Calu3 (cell line): ENCODE measurements around the gene ATF2. TPM values are rescaled to one million over a fixed set of nuclear protein-coding genes. Genes with fewer than 3 reads are reported as not detected.

ENCODE experiments used
- BruUV-seq: library from RNA; stranded (reverse); fragments of 400-500 nt; replicated peaks from 2 replicates; lab custom pipeline; 2021; lab: Mats Ljungman, UMichigan
- CTCF ChIA-PET: fragments of 300-600 bp; sonication (Branson Sonifier 250); formaldehyde crosslinking; loops from one replicate; lab custom pipeline; 2022; ENCODE audit warnings: antibody characterized with exemption; lab: Charles Lee
- DNase-seq: peaks from one replicate; pipeline ENCODE4 v3.0.0; 2022
- H3K27ac Mint-ChIP-seq: one replicate; pipeline ENCODE4 v1.8.0; 2022; ENCODE audit warnings: mixed read lengths; ENCODE audit not compliant: unreplicated experiment
- H3K27me3 Mint-ChIP-seq: one replicate; pipeline ENCODE4 v1.8.0; 2022; ENCODE audit warnings: mixed read lengths; ENCODE audit not compliant: unreplicated experiment
- H3K36me3 Mint-ChIP-seq: one replicate; pipeline ENCODE4 v1.8.0; 2022; ENCODE audit warnings: mild to moderate bottlenecking, moderate library complexity, mixed read lengths; ENCODE audit not compliant: insufficient read depth, unreplicated experiment
- H3K4me1 Mint-ChIP-seq: one replicate; pipeline ENCODE4 v1.8.0; 2022; ENCODE audit warnings: mild to moderate bottlenecking, low read depth, mixed read lengths; ENCODE audit not compliant: unreplicated experiment
- H3K4me3 Mint-ChIP-seq: one replicate; pipeline ENCODE4 v1.8.0; 2022; ENCODE audit warnings: mild to moderate bottlenecking, low read depth, moderate library complexity, mixed read lengths; ENCODE audit not compliant: unreplicated experiment
- H3K9me3 Mint-ChIP-seq: one replicate; pipeline ENCODE4 v1.8.0; 2022; ENCODE audit warnings: low read depth, mixed read lengths; ENCODE audit not compliant: unreplicated experiment
- intact Hi-C: fragments of 100-400 bp; cut with micrococcal nuclease; formaldehyde crosslinking; loops from one replicate; pipeline ENCODE4 v1.10.0; 2022; ENCODE audit not compliant: unreplicated experiment
- total RNA-seq: library from RNA; stranded (reverse); gene quantifications from 2 replicates; pipeline ENCODE4 v1.2.3, GENCODE V29; 2022
- TF ChIP-seq, protein P1 (sequence below): fragments of 200-600 bp; IDR thresholded peaks from one replicate; pipeline ENCODE4 v1.8.0; 2022; ENCODE audit warnings: antibody characterized with exemption; ENCODE audit not compliant: unreplicated experiment

ATF2 gene
- total RNA-seq, 1 experiment from 2014 or later, result 53.9 TPM

DNA sequence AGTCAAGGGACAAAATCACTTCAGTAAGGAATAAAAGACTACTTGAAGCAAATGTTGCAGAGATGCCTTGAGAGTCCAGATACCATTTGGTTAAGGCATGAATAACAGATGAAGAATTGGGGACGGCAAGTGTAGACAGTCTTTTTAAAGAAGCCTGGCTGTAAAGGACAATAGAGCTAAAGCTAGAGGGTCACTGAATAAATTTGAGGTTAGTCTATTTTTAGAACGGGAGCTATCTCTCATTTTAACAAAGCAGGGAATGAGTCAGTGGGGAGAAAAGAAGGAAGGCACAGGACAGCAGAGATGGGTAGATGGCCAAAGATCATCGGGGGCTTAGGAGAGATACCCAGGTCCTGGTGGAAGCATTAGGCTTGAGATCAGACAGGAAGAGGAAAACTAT is 132.2 kb downstream of the ATF2 start:
- H3K4me3 Mint-ChIP-seq, result no peak overlapping the region
- H3K27ac Mint-ChIP-seq, result no peak overlapping the region

DNA sequence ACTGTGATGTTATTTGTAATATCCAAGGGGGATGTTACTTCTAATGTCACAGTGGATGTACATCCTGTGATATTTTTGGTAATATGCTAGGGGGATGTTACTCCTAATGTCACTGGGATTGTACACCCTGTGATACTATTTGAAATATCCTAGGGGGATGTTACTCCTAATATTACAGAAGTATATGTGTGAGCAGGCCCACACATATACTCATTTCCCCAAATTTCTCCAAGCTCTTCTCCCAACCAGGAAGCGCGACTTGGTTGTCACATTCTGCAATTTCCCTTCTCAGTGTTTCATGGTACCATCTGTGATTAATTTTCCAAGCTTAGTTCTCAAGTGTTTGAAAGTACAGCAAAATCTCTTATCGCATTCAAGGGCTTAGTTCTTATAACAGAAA is 133.3 kb downstream of the ATF2 start:
- no peaks in the 10 kb centered on the region for H3K4me1 Mint-ChIP-seq
- no peaks in the 10 kb centered on the region for H3K27me3 Mint-ChIP-seq
- TF ChIP-seq, protein P1, sequence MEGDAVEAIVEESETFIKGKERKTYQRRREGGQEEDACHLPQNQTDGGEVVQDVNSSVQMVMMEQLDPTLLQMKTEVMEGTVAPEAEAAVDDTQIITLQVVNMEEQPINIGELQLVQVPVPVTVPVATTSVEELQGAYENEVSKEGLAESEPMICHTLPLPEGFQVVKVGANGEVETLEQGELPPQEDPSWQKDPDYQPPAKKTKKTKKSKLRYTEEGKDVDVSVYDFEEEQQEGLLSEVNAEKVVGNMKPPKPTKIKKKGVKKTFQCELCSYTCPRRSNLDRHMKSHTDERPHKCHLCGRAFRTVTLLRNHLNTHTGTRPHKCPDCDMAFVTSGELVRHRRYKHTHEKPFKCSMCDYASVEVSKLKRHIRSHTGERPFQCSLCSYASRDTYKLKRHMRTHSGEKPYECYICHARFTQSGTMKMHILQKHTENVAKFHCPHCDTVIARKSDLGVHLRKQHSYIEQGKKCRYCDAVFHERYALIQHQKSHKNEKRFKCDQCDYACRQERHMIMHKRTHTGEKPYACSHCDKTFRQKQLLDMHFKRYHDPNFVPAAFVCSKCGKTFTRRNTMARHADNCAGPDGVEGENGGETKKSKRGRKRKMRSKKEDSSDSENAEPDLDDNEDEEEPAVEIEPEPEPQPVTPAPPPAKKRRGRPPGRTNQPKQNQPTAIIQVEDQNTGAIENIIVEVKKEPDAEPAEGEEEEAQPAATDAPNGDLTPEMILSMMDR, result no peak
- no peaks in the 10 kb centered on the region for H3K9me3 Mint-ChIP-seq
- no peak overlapping the region for H3K27ac Mint-ChIP-seq
- CTCF ChIA-PET, result no interaction called here
- intact Hi-C loops, result loop anchor here (5.0 kb wide), 1 partner anchor 168 kb away; no protein-coding TSS in a partner anchor
- BruUV-seq, result no TSS peak
- no peak for DNase-seq
- no peaks in the 10 kb centered on the region for H3K36me3 Mint-ChIP-seq
- no peak overlapping the region for H3K4me3 Mint-ChIP-seq

More for the DNA sequence above, 132.2 kb downstream of the ATF2 start:
- intact Hi-C loops, result loop anchor here (1.0 kb wide), 1 partner anchor 246 kb away; no protein-coding TSS in a partner anchor
- BruUV-seq, result no TSS peak
- H3K36me3 Mint-ChIP-seq, result no peaks in the 10 kb centered on the region
- no peaks in the 10 kb centered on the region for H3K9me3 Mint-ChIP-seq
- no peaks in the 10 kb centered on the region for H3K4me1 Mint-ChIP-seq
- CTCF ChIA-PET, result no interaction called here
- no peaks in the 10 kb centered on the region for H3K27me3 Mint-ChIP-seq
- TF ChIP-seq, protein P1, result no peak
- DNase-seq, result no peak

DNA sequence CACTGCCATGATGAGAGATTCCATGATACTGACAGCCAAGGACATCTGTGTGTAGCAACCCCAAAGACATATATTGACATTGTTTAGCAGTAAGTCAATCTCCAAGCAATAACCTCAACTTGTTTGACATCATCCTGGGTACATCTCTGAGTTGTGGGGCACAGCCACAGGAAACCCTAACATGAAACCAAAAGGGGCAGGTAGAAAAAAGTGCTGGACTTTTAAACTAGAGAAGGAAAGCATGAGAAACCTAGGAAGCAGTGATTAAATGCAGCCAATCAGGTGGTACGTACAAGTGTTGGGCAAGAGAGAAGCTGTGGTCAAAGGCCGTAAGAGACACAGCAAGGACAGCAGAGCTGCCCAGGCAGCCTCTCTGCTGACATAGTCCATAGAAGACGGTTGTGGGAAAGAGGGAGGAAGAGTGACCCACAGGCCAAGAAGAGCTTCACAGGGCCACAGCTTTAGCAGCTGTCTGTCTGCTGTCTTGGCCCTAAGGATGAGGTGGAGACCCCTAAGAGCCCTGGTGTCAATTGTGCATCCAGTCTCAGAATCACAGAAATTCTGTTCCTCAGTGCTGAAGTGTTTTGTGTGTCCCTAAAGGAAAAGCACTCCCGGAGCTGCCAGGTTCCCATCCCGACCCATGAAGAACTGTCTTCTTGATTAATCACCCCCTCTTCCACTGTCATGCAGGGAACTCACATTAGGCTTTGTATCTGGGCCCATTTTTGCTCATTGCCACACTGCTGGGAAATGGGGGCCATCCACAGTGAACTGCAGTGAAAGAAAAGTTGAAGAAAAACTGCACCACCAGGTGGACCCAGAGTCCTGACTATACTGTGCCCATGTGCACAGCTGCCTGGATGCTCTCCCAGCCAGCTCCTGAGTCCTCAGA is 137.4 kb downstream of the ATF2 start:
- Mint-ChIP-seq H3K36me3 (no peaks in the 10 kb centered on the region), H3K4me1 (no peaks in the 10 kb centered on the region), H3K27me3 (no peaks in the 10 kb centered on the region), H3K27ac (no peak overlapping the region), H3K9me3 (no peaks in the 10 kb centered on the region), H3K4me3 (no peak overlapping the region)
- peak; percentile 43 for DNase-seq
- no TSS peak for BruUV-seq
- TF ChIP-seq, protein P1, result peak; percentile 44
- CTCF ChIA-PET, result interaction anchor here (1.0 kb wide), 1 partner anchor 157 kb away, joined by 4 read pairs; no protein-coding TSS in a partner anchor
- intact Hi-C loops, result loop anchor here (2.0 to 5.0 kb wide), 2 partner anchors 172 to 298 kb away; no protein-coding TSS in a partner anchor

DNA sequence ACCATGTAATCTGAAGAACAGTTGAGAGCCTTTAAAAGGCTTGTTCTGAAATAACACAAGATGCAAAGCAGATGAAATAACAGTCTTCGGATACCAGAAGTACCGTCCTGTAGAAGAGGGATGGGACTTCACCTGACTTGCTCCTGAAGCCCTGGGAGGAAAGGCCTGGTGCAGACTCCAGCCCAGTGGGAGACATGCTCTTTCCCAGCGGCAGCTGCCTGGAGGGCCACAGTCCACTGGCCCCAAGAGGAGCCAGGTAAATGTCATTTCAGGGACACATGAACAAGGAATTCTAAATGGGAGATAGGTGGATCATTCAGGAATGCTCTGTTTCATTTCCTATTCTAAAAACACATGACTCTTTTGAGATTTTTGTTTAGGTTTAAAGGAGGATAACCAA is 140.2 kb downstream of the ATF2 start:
- intact Hi-C loops, result no loop called here
- CTCF ChIA-PET, result no interaction called here
- TF ChIP-seq, protein P1, result no peak
- no peaks in the 10 kb centered on the region for H3K27me3 Mint-ChIP-seq
- H3K9me3 Mint-ChIP-seq, result no peaks in the 10 kb centered on the region
- no peak for DNase-seq
- no peak overlapping the region for H3K27ac Mint-ChIP-seq
- H3K4me1 Mint-ChIP-seq, result no peaks in the 10 kb centered on the region
- no TSS peak for BruUV-seq
- H3K4me3 Mint-ChIP-seq, result no peak overlapping the region
- no peaks in the 10 kb centered on the region for H3K36me3 Mint-ChIP-seq
